Fibroblast of skin of back (primary cell): ENCODE measurements around the gene SART3. TPM values are rescaled to one million over a fixed set of nuclear protein-coding genes. Genes with fewer than 3 reads are reported as not detected.
A peak's percentile ranks its signal among the peaks of the same experiment; 100 is the strongest.

Source experiments
- DNase-seq: peaks from one replicate; pipeline ENCODE4 v3.0.0-alpha.2; 2013
- polyA plus RNA-seq, 2 experiments: library from polyadenylated mRNA; unstranded; fragments of 120-200 nt; gene quantifications; one replicate each; pipeline ENCODE4 v1.2.1, GENCODE V29; 2013; ENCODE audit not compliant: insufficient read length in 2 of 2

The SART3 gene, protein sequence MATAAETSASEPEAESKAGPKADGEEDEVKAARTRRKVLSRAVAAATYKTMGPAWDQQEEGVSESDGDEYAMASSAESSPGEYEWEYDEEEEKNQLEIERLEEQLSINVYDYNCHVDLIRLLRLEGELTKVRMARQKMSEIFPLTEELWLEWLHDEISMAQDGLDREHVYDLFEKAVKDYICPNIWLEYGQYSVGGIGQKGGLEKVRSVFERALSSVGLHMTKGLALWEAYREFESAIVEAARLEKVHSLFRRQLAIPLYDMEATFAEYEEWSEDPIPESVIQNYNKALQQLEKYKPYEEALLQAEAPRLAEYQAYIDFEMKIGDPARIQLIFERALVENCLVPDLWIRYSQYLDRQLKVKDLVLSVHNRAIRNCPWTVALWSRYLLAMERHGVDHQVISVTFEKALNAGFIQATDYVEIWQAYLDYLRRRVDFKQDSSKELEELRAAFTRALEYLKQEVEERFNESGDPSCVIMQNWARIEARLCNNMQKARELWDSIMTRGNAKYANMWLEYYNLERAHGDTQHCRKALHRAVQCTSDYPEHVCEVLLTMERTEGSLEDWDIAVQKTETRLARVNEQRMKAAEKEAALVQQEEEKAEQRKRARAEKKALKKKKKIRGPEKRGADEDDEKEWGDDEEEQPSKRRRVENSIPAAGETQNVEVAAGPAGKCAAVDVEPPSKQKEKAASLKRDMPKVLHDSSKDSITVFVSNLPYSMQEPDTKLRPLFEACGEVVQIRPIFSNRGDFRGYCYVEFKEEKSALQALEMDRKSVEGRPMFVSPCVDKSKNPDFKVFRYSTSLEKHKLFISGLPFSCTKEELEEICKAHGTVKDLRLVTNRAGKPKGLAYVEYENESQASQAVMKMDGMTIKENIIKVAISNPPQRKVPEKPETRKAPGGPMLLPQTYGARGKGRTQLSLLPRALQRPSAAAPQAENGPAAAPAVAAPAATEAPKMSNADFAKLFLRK
- polyA plus RNA-seq (2013, experiment 1 of 2; ENCODE audit: insufficient read length) = 32.4 TPM
- polyA plus RNA-seq (2013, experiment 2 of 2; ENCODE audit: insufficient read length) = 22.5 TPM

DNA sequence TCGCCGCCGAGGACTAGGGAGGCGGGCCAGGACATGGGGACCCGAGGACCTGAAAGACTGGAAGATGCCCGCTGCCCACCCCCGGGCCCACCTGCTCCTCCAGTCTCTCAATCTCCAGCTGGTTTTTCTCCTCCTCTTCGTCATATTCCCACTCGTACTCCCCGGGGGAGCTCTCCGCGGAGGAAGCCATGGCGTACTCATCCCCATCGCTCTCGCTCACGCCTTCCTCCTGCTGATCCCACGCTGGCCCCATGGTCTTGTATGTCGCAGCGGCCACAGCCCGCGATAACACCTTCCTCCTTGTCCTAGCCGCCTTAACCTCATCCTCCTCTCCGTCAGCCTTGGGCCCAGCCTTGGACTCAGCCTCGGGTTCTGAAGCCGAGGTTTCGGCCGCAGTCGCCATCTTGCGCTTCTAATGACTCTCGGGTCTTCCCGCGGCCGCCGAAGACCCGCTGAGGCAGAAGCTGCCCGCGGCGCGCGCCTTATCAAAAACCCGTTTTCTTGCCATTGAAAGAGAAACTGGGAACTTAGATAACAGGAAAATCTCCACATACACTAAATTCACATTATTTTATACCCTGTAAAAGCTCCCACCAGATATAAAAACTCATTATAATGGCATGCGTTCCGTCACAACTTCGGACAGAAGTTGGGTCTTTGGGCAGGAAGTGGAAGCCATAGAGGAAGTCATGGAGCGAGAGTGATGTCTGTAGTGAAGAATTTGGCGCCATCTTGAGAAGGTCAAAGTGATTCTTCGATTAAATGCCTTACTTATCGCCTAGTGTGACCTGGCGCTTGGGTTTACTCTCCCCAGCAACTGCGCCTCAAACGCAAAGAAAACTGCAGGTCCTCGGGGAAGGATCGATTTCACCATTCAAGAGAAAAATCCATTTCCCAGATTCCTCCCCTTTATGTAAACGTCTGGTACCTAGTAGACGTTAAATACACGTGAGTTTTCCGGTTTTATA is at the start of gene SART3:
Gene SART3 (minus strand): TSS at position 422 of the 968 bp plus-strand sequence. CDS start 19 bp downstream, at position 403.
- DNase-seq = peak; percentile 91

DNA sequence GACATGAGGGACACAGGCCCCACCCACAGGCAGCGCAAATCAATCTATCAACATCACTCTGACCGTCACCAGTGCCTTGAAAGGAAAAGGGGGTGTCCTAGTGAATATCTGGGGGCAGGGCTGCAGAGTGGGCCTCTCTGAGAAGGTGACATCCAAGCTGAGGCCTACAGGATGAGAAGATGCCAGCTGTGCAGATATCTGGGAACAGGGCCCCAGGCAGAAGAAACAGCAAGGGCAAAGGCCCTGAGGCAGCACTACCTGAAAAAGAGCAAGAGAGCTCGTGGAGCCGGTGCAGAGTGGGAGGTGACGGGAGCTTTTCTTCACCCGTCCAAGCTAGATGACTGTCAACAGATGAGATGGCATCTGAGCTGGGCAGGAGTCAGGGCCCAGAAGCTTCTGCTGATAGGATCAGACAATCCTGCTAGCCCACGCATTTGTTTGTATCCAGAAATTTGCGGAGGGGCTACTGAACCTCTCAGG is 49.4 kb upstream of the SART3 start:
- DNase-seq = no peak

DNA sequence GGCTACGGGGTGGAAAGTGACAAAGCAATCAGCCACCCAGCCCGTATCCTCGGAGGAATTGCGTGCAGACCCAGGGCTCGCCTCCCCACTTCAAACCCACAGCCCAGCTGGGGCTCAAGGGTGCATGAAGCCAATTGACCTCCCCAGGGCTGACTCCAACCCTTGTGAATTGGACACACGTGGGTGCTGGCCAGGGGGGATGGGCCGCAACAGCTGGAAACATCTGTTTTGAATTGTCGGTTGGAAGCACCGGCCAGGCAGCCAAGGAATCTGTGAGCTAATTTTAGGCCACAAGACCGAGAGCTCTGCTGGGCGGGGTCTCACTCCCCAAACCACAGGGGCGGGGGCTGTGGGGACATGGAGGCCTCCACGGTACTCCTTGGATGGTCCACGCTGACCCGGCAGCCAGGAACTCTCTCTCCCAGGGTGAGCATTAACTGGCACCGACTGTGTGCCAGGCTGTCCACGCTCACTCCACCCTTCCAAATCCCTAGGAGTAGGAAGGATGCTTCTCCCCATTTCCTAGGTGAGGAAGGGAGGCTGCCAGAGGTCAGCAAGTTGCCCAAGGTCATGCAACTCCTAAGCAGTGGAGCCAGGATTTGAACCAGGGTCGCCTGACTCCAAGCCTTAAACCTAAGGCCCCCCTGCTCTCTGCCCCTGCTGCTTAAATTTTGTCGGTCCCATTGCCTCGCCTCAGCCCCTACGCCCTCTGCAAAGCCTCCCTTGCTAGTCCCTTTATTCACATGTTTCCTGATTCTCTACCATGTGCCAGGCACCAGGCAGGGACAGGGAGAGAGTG is 48.8 kb upstream of the SART3 start:
- DNase-seq = peak; percentile 92

DNA sequence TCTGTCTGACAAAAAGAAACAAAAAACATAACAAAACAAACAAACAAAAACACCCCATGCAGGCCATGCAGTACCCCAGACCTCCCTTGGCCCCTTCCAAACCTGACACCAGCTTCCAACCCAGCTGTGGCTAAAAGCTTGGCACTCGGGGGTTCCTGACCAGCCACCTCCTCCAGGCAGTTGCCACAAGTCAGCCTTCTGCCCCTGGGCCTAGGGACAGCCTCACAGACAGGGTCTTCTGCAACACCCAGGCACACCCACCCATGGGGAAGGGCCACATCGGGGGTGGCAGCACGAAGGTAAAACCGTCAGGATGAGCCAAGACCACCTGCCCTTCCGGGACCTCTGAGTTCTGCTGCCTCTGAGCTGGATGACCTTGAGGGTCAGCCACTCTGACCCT is 47.6 kb upstream of the SART3 start:
- DNase-seq = no peak

DNA sequence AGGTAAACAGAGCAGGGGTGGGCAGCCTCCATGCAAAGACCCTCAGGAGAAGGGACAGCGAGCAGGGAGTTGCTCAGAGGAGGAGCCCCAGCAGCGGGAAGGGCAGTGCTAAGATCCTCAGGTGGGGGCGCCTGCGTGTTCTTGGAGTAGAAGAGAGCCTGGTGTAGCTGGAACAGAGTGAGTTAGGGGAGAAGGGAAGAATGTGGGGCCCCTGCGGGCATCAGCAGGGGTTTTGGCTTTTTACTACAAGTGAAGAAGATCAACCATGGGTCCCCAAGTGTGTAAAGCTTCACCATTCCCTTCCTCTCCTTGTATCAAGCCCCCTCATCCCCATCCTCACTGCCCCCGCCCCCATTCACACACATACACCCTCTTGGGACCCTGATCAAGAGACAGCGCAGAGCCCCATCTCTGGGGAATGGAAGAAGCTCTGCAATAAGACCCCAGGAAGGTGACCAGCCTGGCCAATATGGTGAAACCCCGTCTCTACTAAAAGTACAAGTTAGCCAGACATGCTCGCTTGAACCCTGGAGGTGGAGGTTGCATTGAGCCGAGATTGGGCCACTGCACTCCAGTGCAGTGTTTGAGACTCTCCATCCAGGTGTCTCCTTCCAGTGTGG is 47.1 kb upstream of the SART3 start:
- no peak for DNase-seq

DNA sequence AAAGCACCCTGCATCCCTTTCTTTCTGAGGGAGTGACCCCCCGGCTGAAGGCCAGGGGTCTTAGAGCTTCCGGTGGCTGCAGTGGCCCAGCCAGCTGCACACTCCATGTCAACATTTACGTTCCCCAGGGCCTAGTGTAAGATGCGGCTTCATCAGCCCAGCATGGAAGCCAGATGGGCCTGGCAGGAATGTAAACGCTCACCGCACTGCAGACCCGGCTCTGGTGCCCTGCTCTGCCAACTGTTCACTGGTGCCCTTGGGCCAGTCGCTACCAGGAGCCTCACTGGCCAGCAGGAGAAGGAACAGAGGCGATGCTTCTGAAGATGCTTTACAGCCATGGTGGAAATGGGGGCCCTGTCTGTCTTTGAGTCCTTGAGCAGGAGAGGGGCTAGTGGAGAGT is 45.5 kb upstream of the SART3 start:
- DNase-seq = no peak

DNA sequence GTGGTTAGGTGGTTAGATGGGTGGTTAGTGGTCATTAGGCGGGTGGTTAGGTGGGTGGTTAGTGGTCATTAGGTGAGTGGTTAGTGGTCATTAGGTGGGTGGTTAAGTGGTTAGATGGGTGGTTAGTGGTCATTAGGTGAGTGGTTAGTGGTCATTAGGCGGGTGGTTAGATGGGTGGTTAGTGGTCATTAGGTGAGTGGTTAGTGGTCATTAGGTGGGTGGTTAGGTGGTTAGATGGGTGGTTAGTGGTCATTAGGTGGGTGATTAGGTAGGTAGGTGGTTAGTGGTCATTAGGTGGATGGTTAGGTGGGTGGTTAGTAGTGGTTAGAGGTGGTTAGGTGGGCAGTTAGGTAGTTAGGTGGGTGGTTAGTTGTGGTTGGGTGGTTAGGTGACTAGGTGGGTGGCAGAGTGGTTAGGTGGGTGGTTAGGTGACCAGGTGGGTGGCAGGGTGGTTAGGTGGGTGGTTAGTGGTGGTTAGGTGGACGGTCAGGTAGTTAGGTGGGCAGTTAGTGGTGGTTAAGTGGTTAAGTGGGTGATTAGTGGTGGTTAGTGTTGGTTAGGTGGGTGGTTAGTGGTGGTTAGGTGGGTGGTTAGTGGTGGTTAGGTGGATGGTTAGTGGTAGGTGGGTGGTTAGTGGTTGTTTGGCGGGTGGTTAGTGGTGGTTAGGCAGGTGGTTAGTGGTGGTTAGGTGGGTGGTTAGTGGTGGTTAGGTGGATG is 44.9 kb upstream of the SART3 start:
- DNase-seq = no peak

DNA sequence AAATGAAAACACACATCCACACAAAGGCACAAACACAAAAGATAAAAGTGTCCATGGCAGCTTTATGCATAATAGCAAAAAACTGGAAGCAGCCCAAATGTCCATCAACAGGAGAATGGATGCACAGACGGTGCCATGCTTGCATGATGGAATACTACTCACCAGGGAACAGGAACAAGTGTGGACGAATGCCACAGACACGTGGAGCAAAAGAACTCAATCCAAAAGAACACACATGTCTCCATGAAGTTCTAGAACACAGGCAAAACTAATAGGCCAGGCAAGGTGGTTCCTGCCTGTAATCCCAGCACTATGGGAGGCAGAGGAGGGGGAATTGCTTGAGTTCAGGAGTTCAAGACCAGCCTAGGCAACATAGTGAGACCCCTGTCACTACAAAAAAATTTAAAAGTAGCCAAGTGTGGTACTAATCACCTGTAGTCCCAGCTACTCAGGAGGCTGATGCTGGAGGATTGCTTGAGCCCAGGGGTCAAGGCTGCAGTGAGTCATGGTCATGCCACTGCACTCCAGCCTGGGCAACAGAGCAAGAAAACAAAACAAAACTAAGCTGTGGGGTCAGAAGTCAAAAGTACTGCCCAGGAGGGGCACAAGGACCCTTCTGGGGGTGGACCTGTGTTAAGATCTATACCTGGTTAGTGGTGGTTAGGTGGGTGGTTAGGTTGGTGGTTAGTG is 44.2 kb upstream of the SART3 start:
- no peak for DNase-seq

DNA sequence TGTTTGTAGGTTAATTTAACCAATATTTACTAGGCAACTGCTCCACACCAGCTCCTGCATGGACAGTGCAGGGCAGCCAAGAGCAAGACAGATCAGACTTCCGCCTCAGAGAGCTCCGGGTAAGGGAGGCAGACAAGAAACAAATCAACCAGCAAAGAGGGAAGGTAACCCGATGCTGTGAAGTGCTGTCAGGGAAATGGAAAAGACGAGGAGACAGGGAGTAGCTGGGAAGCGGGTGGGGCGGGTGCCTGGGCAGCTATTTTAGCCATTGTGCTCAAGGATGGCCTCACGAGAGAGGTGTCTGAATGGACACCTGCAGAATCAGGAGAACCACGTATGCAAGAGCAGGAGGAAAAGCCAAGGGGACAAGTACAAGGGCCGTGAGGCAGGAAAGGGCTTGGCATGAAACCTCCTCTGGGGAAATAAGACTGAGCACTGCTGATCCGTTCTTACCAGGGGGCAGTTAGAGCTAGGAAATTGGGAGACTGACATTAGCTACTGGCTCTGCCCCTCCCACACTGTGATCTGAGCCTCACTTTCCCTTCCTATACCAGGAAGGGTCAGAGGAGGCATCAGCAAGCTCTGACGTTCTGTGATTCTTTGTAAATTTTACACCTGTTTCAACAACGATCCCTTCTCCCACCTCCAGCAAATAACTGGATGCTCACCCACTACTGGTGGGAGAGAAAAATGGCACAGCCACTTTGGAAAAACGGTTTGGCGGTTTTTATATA is 43.4 kb upstream of the SART3 start:
- no peak for DNase-seq

DNA sequence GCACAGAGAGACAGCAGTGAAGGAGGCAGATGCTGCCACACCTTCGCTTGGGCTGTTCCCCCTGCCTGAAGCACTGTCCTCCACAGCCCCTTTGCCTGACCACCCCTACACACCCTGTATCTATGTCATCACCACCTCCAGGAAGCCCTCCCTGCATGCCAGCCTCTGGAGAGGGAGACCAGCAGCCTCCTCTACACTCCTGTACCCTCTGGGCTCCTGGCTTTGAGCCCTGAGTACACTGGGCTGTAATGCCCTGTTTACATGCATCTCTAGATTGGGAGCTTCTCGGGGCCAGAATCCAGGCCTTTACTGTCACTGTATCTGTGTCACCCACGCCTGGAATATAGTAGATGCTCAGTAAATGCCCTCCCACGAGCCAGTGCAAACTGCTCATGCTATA is 42.8 kb upstream of the SART3 start:
- DNase-seq = no peak

DNA sequence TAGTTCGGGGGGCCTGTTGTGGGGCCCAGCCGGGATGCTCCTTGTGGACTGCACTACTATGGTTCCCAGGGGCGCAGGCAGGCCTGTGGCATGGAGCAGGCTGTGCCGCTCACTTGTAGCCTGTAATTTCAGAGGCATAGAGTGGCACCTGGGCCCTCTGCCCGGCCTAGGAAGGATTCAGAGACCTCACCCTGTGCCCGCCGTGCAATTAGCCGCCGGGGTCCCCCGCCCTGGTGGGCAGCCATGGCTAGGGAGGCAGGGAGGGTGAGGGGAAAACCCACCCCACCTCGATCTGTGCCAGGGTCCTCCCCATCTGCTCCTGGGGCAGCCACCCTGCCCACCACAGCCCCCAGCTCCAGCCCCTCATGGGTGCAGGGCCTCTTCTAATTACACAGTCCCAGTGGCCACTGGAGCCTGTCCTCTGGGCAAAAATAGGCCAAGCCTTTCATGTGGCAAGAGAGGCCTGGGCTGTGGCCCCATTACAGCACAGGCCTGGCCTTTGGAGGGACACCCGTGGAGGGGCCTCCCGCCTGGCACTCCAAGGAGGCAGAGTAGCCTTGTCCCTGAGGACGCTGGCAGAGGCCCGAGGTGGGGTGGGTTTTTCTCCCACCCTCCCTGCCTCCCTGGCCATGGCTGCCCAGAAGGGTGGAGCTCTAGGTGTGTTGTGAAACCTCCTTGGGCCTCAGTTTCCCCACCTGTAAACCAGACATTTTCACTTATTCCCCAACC is 42.2 kb upstream of the SART3 start:
- DNase-seq = no peak

DNA sequence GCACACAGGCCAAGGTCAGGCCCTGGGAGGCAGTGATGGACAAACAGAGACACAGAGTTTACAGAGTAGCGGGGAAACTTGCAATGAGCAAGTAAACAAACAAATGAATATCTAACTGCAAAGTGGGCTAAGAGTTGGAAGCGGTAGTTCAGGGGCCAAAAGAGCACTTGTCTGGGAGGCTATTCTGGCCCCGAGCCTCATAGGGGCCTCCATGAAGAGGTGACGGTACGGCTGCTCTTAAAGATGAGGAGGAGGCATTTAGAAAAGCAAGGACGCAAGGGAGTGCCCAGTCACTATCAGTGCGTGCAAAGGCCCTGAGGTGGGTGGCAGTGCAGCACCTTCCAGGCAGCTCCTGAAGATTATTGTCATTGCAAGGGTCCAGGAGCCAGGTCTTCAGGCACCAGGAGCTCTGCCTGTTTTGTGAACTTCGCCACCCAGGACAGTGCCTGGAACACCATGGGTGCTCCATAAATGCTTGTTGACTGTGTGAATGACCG is 41.3 kb upstream of the SART3 start:
- no peak for DNase-seq

DNA sequence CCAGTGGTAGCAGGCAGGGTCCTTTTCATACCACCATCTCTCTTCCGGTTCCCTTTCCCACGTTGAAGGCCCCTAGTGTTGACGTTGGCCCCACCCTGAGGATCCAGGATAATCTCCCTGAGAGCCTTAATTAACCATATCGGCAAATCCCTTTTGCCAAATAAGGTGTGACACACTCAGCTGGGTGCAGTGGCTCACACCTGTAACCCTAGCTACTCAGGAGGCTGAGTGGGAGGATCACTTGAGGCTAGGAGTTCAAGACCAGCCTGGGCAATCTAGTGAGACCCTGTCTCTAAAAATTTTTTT is 39.7 kb upstream of the SART3 start:
- no peak for DNase-seq

DNA sequence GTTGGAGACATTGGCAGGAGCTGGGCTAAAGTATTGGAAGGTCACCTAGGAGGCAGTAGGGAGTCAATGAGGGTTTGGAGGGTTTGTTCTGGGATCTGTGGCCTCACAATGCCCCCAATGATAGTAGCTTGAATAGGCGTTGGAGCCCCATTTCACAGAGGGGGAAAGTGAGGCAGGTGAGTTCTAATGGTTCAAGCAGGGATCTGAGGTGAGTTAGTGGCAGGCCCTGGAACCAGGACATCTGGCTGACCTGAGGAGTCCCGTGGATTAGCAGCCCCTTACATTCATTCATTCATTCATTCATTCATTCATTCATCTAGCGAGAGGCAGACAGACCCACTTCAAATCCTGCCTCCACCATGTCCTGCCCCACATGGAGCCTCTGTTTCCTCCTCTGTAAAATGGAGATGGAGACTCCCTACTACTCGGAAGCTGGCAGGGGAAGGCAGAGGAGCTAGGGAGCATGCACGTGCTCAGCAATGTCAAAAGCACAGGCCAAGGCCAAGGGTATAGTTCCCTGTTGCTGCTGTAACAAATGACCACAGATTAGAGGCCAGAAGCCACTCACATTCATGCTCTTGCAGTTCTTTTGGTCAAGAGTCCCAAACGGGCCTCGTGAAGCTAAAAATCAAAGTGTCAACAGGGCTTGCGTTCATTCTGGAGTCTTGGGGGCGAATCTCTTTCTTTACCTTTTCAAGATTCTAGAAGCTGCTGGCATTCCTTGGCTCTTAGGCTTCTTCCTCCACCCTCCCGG is 39.2 kb upstream of the SART3 start:
- no peak for DNase-seq

DNA sequence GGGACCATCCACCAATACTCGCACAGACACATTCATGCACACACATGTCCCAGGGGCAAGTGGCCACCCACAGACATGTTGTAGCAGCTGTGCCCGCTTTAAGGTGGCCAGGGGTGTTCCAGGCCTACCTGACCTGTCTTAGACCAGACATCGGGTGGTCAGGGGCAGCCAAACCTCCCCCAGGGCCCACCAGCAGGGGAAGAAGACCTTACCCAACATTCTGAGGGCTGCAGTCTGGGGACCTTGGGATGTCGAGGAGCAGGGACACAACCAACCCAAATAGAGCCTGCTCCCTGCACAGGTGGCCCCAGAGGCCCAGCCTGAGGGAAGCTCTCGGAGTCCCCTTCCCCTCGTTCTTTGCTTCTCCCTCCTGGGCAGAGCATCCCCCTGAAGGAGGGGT is 38.6 kb upstream of the SART3 start:
- DNase-seq = no peak

DNA sequence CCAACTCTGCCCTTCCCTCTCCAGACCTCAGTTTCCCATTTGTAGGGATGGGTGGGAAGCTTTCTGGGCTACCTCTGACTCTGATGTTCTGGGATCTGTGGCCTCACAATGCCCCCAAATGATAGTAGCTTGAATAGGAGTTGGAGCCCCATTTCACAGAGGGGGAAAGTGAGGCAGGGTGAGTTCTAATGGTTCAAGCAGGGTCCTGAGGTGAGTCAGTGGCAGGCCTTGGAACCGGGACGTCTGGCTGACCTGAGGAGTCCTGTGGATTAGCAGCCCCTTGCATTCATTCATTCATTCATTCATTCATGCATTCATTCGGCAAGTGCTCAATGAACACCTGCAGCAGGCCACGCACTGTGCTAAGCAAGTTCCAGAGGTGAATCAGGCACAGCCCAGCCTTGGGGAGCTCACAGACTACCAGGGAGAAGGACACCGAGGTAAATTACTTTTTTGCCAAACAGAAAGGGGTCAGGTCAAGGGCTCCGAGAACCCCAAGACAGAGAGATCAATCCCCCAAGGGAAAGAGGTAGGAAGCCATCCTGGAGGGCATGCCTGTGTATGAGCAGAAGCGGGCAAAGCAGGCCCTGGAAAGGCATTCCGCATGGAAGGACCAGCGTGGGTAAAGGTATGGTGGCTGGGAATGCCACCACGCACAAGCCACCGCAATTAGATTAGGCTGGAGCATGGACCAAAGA is 37.7 kb upstream of the SART3 start:
- DNase-seq = no peak
